RWPE2 (cell line): Measurements from ENCODE around the gene DEF6.

ENCODE experiments used
- ATAC-seq: fragments of 200-7000 bp; cut with Tn5 transposase; 3 replicates; pipeline ENCODE4 v1.9.1; 2021; ENCODE audit warnings: low read depth
- DNase-seq: peaks from one replicate; pipeline ENCODE4 v3.0.0-alpha.2; 2020; ENCODE audit warnings: low spot score
- H3K27ac ChIP-seq: fragments of 450-650 bp; 2 replicates; pipeline ENCODE4 v1.5.1; 2017; ENCODE audit warnings: mild to moderate bottlenecking; ENCODE audit not compliant: poor library complexity, severe bottlenecking
- H3K27me3 ChIP-seq: fragments of 250-450 bp; sonication (Bioruptor Pico); 2 replicates; pipeline ENCODE4 v1.5.1; 2021; ENCODE audit warnings: mild to moderate bottlenecking, moderate library complexity; ENCODE audit not compliant: insufficient read depth, poor library complexity, severe bottlenecking
- H3K36me3 ChIP-seq: fragments of 250-450 bp; sonication (Bioruptor Pico); 2 replicates; pipeline ENCODE4 v1.5.1; 2020; ENCODE audit warnings: low read depth, mild to moderate bottlenecking, moderate library complexity
- H3K4me1 ChIP-seq: fragments of 250-450 bp; sonication (Bioruptor Pico); 2 replicates; pipeline ENCODE4 v1.5.1; 2021; ENCODE audit warnings: mild to moderate bottlenecking, moderate library complexity; ENCODE audit not compliant: insufficient read depth, poor library complexity, severe bottlenecking
- H3K4me3 ChIP-seq: fragments of 250-450 bp; sonication (Bioruptor Pico); 2 replicates; pipeline ENCODE4 v1.5.1; 2021; ENCODE audit warnings: mild to moderate bottlenecking, moderate library complexity; ENCODE audit not compliant: severe bottlenecking
- H3K9me3 ChIP-seq: fragments of 250-450 bp; sonication (Bioruptor Pico); 2 replicates; pipeline ENCODE4 v1.5.1; 2021; ENCODE audit warnings: mild to moderate bottlenecking, moderate library complexity; ENCODE audit not compliant: severe bottlenecking
- TF ChIP-seq, protein P1 (sequence below): fragments of 450-650 bp; IDR thresholded peaks from one replicate; pipeline ENCODE4 v1.5.1; 2017; ENCODE audit warnings: mild to moderate bottlenecking, moderate library complexity; ENCODE audit not compliant: poor library complexity, severe bottlenecking

The DEF6 gene

DNA sequence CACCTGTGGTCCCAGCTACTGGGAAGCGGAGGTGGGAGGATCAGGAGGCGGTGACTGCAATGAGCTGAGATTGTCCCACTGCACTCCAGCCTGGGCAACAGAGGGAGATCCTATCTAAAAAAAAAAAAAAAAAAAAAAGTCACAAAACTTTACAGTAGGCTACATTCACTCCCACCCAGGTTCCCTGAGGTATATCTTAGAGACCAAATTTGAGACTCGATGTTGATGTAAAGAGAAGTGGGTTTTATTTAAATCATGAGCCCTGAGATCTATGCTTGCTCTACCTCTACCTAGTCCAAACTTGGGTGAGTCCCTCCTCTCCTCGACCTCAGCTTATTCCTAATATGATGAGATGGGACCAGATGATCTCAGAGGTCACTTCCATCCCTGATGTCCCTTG, 8.8 kb upstream of the DEF6 start:
- ATAC-seq, result no peak

DNA sequence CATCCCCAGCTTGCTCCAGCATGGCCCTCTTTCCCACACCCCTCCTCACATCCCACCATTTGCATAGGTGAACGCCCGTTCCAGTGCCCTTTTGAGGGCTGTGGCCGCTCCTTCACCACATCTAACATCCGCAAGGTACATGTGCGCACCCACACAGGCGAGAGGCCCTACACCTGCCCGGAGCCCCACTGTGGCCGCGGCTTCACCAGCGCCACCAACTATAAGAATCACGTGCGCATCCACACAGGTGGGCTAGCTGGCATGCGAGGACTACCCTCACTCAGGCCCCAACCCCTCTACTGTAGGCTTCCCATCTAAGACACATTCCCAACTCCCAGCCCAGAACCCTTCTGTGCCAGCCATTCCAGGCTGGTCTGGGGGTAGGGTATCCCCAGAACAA, 6.1 kb upstream of the DEF6 start:
- no peak for ATAC-seq
- H3K36me3 ChIP-seq, result peaks cover 5% of the 10 kb centered on the region; the same call in 1 of the 2 replicates
- H3K4me3 ChIP-seq, result no peak overlapping the region
- H3K4me1 ChIP-seq, result no peaks in the 10 kb centered on the region
- no peak overlapping the region for H3K27ac ChIP-seq
- TF ChIP-seq, protein P1, sequence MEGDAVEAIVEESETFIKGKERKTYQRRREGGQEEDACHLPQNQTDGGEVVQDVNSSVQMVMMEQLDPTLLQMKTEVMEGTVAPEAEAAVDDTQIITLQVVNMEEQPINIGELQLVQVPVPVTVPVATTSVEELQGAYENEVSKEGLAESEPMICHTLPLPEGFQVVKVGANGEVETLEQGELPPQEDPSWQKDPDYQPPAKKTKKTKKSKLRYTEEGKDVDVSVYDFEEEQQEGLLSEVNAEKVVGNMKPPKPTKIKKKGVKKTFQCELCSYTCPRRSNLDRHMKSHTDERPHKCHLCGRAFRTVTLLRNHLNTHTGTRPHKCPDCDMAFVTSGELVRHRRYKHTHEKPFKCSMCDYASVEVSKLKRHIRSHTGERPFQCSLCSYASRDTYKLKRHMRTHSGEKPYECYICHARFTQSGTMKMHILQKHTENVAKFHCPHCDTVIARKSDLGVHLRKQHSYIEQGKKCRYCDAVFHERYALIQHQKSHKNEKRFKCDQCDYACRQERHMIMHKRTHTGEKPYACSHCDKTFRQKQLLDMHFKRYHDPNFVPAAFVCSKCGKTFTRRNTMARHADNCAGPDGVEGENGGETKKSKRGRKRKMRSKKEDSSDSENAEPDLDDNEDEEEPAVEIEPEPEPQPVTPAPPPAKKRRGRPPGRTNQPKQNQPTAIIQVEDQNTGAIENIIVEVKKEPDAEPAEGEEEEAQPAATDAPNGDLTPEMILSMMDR, result no peak
- no peaks in the 10 kb centered on the region for H3K9me3 ChIP-seq
- no peaks in the 10 kb centered on the region for H3K27me3 ChIP-seq
- no peak for DNase-seq

More for the DNA sequence above, 8.8 kb upstream of the DEF6 start:
- TF ChIP-seq, protein P1, result no peak
- Histone ChIP-seq H3K4me3 (no peak overlapping the region), H3K4me1 (no peaks in the 10 kb centered on the region), H3K27ac (no peak overlapping the region), H3K27me3 (no peaks in the 10 kb centered on the region), H3K36me3 (peaks cover 14% of the 10 kb centered on the region; the same call in 1 of the 2 replicates), H3K9me3 (no peaks in the 10 kb centered on the region)
- DNase-seq, result no peak

DNA sequence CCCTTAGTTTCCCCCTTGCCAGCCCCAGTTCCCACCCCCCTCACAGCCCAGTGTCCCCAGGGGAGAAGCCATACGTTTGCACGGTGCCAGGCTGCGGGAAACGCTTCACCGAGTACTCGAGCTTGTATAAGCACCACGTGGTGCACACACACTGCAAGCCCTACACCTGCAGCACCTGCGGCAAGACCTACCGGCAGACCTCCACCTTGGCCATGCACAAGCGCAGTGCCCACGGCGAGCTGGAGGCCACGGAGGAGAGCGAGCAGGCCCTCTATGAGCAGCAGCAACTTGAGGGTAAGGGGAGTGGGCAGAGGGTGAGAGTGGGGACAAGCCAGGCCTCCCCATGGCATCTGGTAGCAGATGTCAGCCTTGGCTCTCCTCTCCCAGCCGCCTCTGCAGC, 5.1 kb upstream of the DEF6 start:
- TF ChIP-seq, protein P1, result no peak
- H3K4me1 ChIP-seq, result no peaks in the 10 kb centered on the region
- no peak for ATAC-seq

DNA sequence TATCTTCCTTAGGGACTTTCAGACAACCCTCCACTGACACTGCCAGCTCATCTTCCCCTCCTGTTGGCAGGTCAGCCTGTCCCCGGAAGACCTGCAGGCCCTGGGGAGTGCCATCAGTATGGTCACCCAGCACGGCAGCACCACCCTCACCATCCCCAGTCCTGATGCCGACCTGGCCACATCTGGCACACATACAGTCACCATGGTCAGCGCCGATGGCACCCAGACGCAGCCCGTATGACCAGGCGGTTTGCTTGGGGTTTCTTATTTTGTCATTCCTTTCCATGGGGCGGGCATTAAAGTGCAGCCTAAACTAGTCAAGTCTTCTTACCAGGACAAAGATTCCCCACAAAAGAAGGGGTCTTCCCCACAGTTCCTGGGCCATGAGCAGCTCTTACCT, 3.9 kb upstream of the DEF6 start:
- Histone ChIP-seq H3K27ac (no peak overlapping the region), H3K9me3 (no peaks in the 10 kb centered on the region), H3K27me3 (no peaks in the 10 kb centered on the region), H3K36me3 (no peaks in the 10 kb centered on the region), H3K4me1 (no peaks in the 10 kb centered on the region), H3K4me3 (no peak overlapping the region)
- no peak for ATAC-seq
- no peak for DNase-seq
- TF ChIP-seq, protein P1, result no peak

More for the DNA sequence above, 5.1 kb upstream of the DEF6 start:
- Histone ChIP-seq H3K4me3 (no peak overlapping the region), H3K27me3 (no peaks in the 10 kb centered on the region), H3K9me3 (no peaks in the 10 kb centered on the region), H3K27ac (no peak overlapping the region), H3K36me3 (peaks cover 5% of the 10 kb centered on the region; the same call in 1 of the 2 replicates)
- DNase-seq, result no peak

DNA sequence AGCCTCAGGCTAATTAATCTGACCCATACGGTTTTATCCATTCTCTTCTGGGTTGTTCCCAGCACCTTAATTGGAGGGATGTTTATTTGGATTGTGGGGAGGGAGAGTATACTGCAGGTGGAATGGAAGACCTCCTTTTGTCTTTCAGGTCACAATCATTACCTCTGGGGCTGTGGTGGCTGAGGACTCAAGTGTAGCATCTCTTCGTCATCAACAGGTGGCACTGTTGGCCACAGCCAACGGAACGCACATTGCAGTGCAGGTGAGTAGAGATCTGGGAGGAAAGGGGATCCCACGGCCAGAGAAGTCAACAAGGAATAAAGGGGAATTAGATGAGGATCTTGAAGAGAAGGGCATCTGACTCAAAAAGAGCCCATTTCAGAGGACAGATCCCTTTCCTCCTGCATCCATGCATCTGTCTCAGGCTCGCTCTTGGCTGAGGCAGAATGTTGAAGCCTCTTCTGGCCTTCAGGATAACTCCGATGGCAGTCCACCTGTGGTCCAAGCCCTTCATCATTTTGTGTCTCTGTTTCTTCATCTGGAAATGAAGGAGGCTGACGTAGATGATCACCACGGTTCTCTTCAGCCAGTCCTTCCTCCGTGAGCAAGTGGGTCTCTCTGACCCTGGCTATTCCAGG, 3.2 kb upstream of the DEF6 start:
- DNase-seq, result no peak
- no peak overlapping the region for H3K27ac ChIP-seq
- no peaks in the 10 kb centered on the region for H3K36me3 ChIP-seq

More for the DNA sequence above, 3.2 kb upstream of the DEF6 start:
- TF ChIP-seq, protein P1, result peak; percentile 83
- Histone ChIP-seq H3K9me3 (no peaks in the 10 kb centered on the region), H3K4me3 (no peak overlapping the region), H3K27me3 (no peaks in the 10 kb centered on the region), H3K4me1 (no peaks in the 10 kb centered on the region)
- no peak for ATAC-seq
